Measurements from ENCODE around the gene ZNF234. TPM values are rescaled to one million over a fixed set of nuclear protein-coding genes. Genes with fewer than 3 reads are reported as not detected.
"Not testable (repeated sequence)": the region's sequence is repeated elsewhere in the genome, so short reads cannot be mapped to it uniquely, and the experiment has no call there.

Gene ZNF234
- total RNA-seq, result 1 to 10 TPM; 7.6 to 8.6 TPM

GRCh38 chr19:44141191-44142058, at the start of gene ZNF234:
Gene ZNF234 (plus strand): TSS chr19:44141554. CDS start chr19:44144633, 3,079 bp downstream.
- POLR2A ChIA-PET, result no interaction called here
- CTCF ChIA-PET, result no interaction called here

GRCh38 chr19:44092108-44092507, 49.2 kb upstream of the ZNF234 start:
- CTCF ChIA-PET, result no interaction called here
- POLR2A ChIA-PET, result no interaction called here

- POLR2A ChIA-PET, result interaction anchor here (1.0 kb wide), 1 partner anchor 109 kb away, joined by 3 read pairs; no protein-coding TSS in a partner anchor
These were observed 47.2 kb upstream of the ZNF234 start, which contains the start of gene ZNF224 for GRCh38 chr19:44093931-44094765. Gene ZNF224 (plus strand): TSS chr19:44094361. CDS start chr19:44097874, 3,513 bp downstream.

GRCh38 chr19:44107751-44108150, 33.6 kb upstream of the ZNF234 start:
- POLR2A ChIA-PET, result no interaction called here
- CTCF ChIA-PET, result no interaction called here

More at GRCh38 chr19:44093931-44094765, 47.2 kb upstream of the ZNF234 start, which contains the start of gene ZNF224:
- CTCF ChIA-PET, result interaction anchor here (1.0 to 1.6 kb wide), 3 partner anchors 8 to 115 kb away, joined by 3 to 6 read pairs (median 3); partner anchors contain the start of gene ZNF226

GRCh38 chr19:44109458-44109857, 31.9 kb upstream of the ZNF234 start:
- CTCF ChIA-PET, result no interaction called here
- POLR2A ChIA-PET, result no interaction called here

- ChIA-PET POLR2A (no interaction called here), CTCF (no interaction called here)
These were observed 29.4 kb upstream of the ZNF234 start for GRCh38 chr19:44111910-44112463.

GRCh38 chr19:44112802-44113137, 28.6 kb upstream of the ZNF234 start:
- ChIA-PET POLR2A (interaction anchor here (0.6 kb wide), 1 partner anchor 26 kb away, joined by 4 read pairs; no protein-coding TSS in a partner anchor), CTCF (no interaction called here)

- POLR2A ChIA-PET, result interaction anchor here (0.6 kb wide), 1 partner anchor 25 kb away, joined by 4 read pairs; no protein-coding TSS in a partner anchor
- CTCF ChIA-PET, result interaction anchor here (0.9 kb wide), 1 partner anchor 387 kb away, joined by 3 read pairs; the partner anchor contains the start of gene ZNF180
These were observed 28.1 kb upstream of the ZNF234 start, which contains the start of gene ZNF225 for GRCh38 chr19:44113138-44113783. Gene ZNF225 (plus strand): TSS chr19:44113399. CDS start chr19:44115828, 2,429 bp downstream.

- CTCF ChIA-PET, result interaction anchor here (0.9 to 1.0 kb wide), 2 partner anchors 13 to 386 kb away, joined by 3 read pairs; partner anchors contain the start of gene ZNF180
- POLR2A ChIA-PET, result no interaction called here
These were observed 27.5 kb upstream of the ZNF234 start for GRCh38 chr19:44113784-44114390.

GRCh38 chr19:44121162-44121561, 20.2 kb upstream of the ZNF234 start:
- POLR2A ChIA-PET, CTCF ChIA-PET: not testable (repeated sequence)

GRCh38 chr19:44131955-44132354, 9.4 kb upstream of the ZNF234 start:
- POLR2A ChIA-PET, result no interaction called here
- CTCF ChIA-PET, result no interaction called here

- ChIA-PET POLR2A (no interaction called here), CTCF (no interaction called here)
These were observed 692 bp downstream of the ZNF234 start for GRCh38 chr19:44142059-44142433.

GRCh38 chr19:44149776-44150175, 8.4 kb downstream of the ZNF234 start:
- CTCF ChIA-PET, result no interaction called here
- POLR2A ChIA-PET, result no interaction called here

- POLR2A ChIA-PET, result no interaction called here
- CTCF ChIA-PET, result no interaction called here
These were observed 10.1 kb downstream of the ZNF234 start for GRCh38 chr19:44151491-44151890.

GRCh38 chr19:44156475-44156874, 15.1 kb downstream of the ZNF234 start:
- ChIA-PET POLR2A (no interaction called here), CTCF (no interaction called here)

GRCh38 chr19:44163789-44164188, 22.4 kb downstream of the ZNF234 start:
- POLR2A ChIA-PET, result no interaction called here
- CTCF ChIA-PET, result interaction anchor here (1.7 kb wide), 1 partner anchor 44 kb away, joined by 5 read pairs; no protein-coding TSS in a partner anchor

- CTCF ChIA-PET, result interaction anchor here (1.2 to 1.7 kb wide), 2 partner anchors 43 to 70 kb away, joined by 3 to 5 read pairs; no protein-coding TSS in a partner anchor
- POLR2A ChIA-PET, result interaction anchor here (1.4 kb wide), 1 partner anchor 229 kb away, joined by 3 read pairs; the partner anchor contains the start of gene ZNF45
These were observed 22.9 kb downstream of the ZNF234 start for GRCh38 chr19:44164327-44164672.

- POLR2A ChIA-PET, result interaction anchor here (0.9 to 1.4 kb wide), 2 partner anchors 47 to 230 kb away, joined by 3 read pairs; partner anchors contain the start of genes ZNF227 and ZNF45
- CTCF ChIA-PET, result interaction anchor here (1.2 to 1.7 kb wide), 2 partner anchors 43 to 70 kb away, joined by 3 to 5 read pairs; no protein-coding TSS in a partner anchor
These were observed 23.5 kb downstream of the ZNF234 start, which contains the start of gene ZNF226 for GRCh38 chr19:44164673-44165512. Gene ZNF226 (plus strand): TSS chr19:44165100. CDS start chr19:44170081, 4,981 bp downstream.
